K562 (cell line): Measurements from ENCODE around the gene LY6G5B. TPM values are rescaled to one million over a fixed set of nuclear protein-coding genes. Genes with fewer than 3 reads are reported as not detected.
A peak's percentile ranks its signal among the peaks of the same experiment; 100 is the strongest.

ENCODE experiments used
- CREB1 ChIP-seq, 2 experiments: sonication (generic) in 1 of 2; formaldehyde crosslinking in 1 of 2; IDR thresholded peaks; 2 replicates each; pipeline versions ENCODE4 v1.6.1 to v1.8.0; 2012 to 2022; ENCODE audit warnings: inconsistent platforms in 1 of 2, mild to moderate bottlenecking in 1 of 2, missing genetic modification reagents in 1 of 2, moderate library complexity in 1 of 2
- ETV5 ChIP-seq: sonication (generic); formaldehyde crosslinking; IDR thresholded peaks from 2 replicates; pipeline ENCODE4 v1.4.0; 2020; ENCODE audit warnings: low read depth, mild to moderate bottlenecking, missing genetic modification reagents
- HNRNPUL1 ChIP-seq: fragments of 200-400 bp; formaldehyde crosslinking; IDR thresholded peaks from 2 replicates; pipeline ENCODE4 v1.6.1; 2017; ENCODE audit warnings: low read length
- KAT8 ChIP-seq: fragments of 450-650 bp; IDR thresholded peaks from 2 replicates; pipeline ENCODE4 v1.6.1; 2016; ENCODE audit warnings: low read depth, mild to moderate bottlenecking
- NCOA2 ChIP-seq, 2 experiments: fragments of 450-650 bp; IDR thresholded peaks; 2 replicates each; pipeline ENCODE4 v1.6.1; 2018; ENCODE audit warnings: mild to moderate bottlenecking in 2 of 2, moderate library complexity in 1 of 2; ENCODE audit not compliant: partially characterized antibody in 2 of 2
- PHB2 ChIP-seq: fragments of 450-650 bp; IDR thresholded peaks from 2 replicates; pipeline ENCODE4 v1.6.1; 2017; ENCODE audit warnings: low read depth
- POLR2AphosphoS2 ChIP-seq: IDR thresholded peaks from 2 replicates; pipeline ENCODE4 v1.6.1; 2012; ENCODE audit warnings: low read length, improper control_type of control experiment
- POLR2H ChIP-seq: IDR thresholded peaks from 2 replicates; pipeline ENCODE4 v1.6.1; 2016; ENCODE audit warnings: missing genetic modification characterization, low read depth, mild to moderate bottlenecking, control low read depth, missing compliant biosample characterization, moderate library complexity
- PRPF4 ChIP-seq: fragments of 200-400 bp; formaldehyde crosslinking; IDR thresholded peaks from one replicate; pipeline ENCODE4 v1.6.1; 2017; ENCODE audit warnings: low read length, low read depth, mild to moderate bottlenecking; ENCODE audit not compliant: insufficient read depth, poor library complexity, severe bottlenecking
- PURB ChIP-seq: sonication (generic); formaldehyde crosslinking; IDR thresholded peaks from 2 replicates; pipeline ENCODE4 v1.9.0; 2021; ENCODE audit warnings: low read depth, mild to moderate bottlenecking, missing genetic modification reagents
- SMAD1 ChIP-seq: fragments of 150-350 bp; IDR thresholded peaks from 2 replicates; pipeline ENCODE4 v1.6.1; 2014; ENCODE audit warnings: low read length, low read depth; ENCODE audit not compliant: partially characterized antibody
- TCF7 ChIP-seq: sonication (generic); IDR thresholded peaks from 2 replicates; pipeline ENCODE4 v1.6.1; 2016; ENCODE audit warnings: antibody characterized with exemption, borderline replicate concordance
- ZBTB11 ChIP-seq, 3 experiments: fragments of 200-800 bp in 1 of 3; fragments of 250-450 bp in 1 of 3; fragments of 450-650 bp in 1 of 3; sonication (Bioruptor Pico) in 1 of 3; sonication (Bioruptor generic) in 1 of 3; formaldehyde crosslinking in 1 of 3; IDR thresholded peaks; 2 replicates each; pipeline versions ENCODE4 v1.6.1 to v1.8.0; 2016 to 2022; ENCODE audit warnings: mild to moderate bottlenecking in 2 of 3, missing genetic modification characterization in 2 of 3, missing compliant biosample characterization in 1 of 3, moderate library complexity in 1 of 3
- ZNF696 ChIP-seq: fragments of 250-450 bp; sonication (Bioruptor Pico); conservative IDR thresholded peaks from 2 replicates; pipeline ENCODE4 v1.4.0; 2020; ENCODE audit warnings: mild to moderate bottlenecking, moderate library complexity
- ZNF780A ChIP-seq: fragments of 250-450 bp; sonication (Bioruptor Pico); IDR thresholded peaks from 2 replicates; pipeline ENCODE4 v1.5.0; 2021; ENCODE audit warnings: mild to moderate bottlenecking
- polyA plus RNA-seq, 8 experiments: library from polyadenylated mRNA; depleted of rRNA in 4 of 8; stranded (reverse) in 5 of 8; unstranded in 3 of 8; fragments of >200 nt; fragmentation: Nextera tagmentation in 2 of 8; fragmentation: Illumina TruSeq in 1 of 8; extraction: Ambion mirVana in 2 of 8; extraction: Trizol in 1 of 8; gene quantifications; 2 replicates each; pipeline versions ENCODE4 v1.2.1 to v1.2.3, GENCODE V29; 2011 to 2014; ENCODE audit warnings: inconsistent platforms in 1 of 8, missing spikeins in 1 of 8
- total RNA-seq, 7 experiments: library from RNA; depleted of rRNA in 6 of 7; stranded (reverse); fragments of >200 nt in 6 of 7; fragmentation: Illumina TruSeq in 2 of 7; extraction: Trizol in 2 of 7; gene quantifications; 2 replicates each; pipeline versions ENCODE4 v1.2.1 to v1.2.3, GENCODE V29; 2011 to 2021; ENCODE audit warnings: low replicate concordance in 1 of 7
- TF ChIP-seq, protein P1 (sequence below): fragments of 200-800 bp; sonication (Bioruptor generic); IDR thresholded peaks from 2 replicates; pipeline ENCODE4 v1.6.1; 2017; ENCODE audit warnings: missing genetic modification characterization, missing compliant biosample characterization
- TF ChIP-seq, protein P2 (sequence below): sonication (generic); formaldehyde crosslinking; IDR thresholded peaks from 2 replicates; pipeline ENCODE4 v1.8.0; 2023; ENCODE audit warnings: mild to moderate bottlenecking, missing genetic modification reagents

The LY6G5B gene
- total and polyA plus RNA-seq, 9 of the 15 experiments (the other 6 are each of a cell fraction or from before 2014, with no cell fraction given), result 6.0 to 27.0 (median 7.5) TPM

- TF ChIP-seq ZBTB11 (CRISPR knock-in tag; IDR thresholded peaks at IDR 0.05) (peak in 1 of 3 experiments; percentile 79; a peak in 2 of 6 replicates), POLR2H (tag) (peak; percentile 96), CREB1 (IDR thresholded peaks at IDR 0.05) (peak; percentile 94), CREB1 (CRISPR knock-in tag; IDR thresholded peaks at IDR 0.05) (peak; percentile 94), PHB2 (no peak; the same call in 1 of the 2 replicates), TCF7 (peak; percentile 78), ZNF696 (CRISPR knock-in tag) (no peak), ETV5 (peak; percentile 81; the same call in 1 of the 2 replicates), PRPF4 (no peak), NCOA2 (IDR thresholded peaks at IDR 0.05; ENCODE audit: partially characterized antibody in 2 of 2) (no peak), HNRNPUL1 (no peak), SMAD1 (no peak), KAT8 (no peak), ZNF780A (CRISPR knock-in tag) (no peak), POLR2AphosphoS2 (peak; percentile 54; the same call in 1 of the 2 replicates), PURB (CRISPR knock-in tag) (no peak)
- TF ChIP-seq, protein P1, sequence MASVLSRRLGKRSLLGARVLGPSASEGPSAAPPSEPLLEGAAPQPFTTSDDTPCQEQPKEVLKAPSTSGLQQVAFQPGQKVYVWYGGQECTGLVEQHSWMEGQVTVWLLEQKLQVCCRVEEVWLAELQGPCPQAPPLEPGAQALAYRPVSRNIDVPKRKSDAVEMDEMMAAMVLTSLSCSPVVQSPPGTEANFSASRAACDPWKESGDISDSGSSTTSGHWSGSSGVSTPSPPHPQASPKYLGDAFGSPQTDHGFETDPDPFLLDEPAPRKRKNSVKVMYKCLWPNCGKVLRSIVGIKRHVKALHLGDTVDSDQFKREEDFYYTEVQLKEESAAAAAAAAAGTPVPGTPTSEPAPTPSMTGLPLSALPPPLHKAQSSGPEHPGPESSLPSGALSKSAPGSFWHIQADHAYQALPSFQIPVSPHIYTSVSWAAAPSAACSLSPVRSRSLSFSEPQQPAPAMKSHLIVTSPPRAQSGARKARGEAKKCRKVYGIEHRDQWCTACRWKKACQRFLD, result peak; percentile 89; the same call in 1 of the 2 replicates
- TF ChIP-seq, protein P2, sequence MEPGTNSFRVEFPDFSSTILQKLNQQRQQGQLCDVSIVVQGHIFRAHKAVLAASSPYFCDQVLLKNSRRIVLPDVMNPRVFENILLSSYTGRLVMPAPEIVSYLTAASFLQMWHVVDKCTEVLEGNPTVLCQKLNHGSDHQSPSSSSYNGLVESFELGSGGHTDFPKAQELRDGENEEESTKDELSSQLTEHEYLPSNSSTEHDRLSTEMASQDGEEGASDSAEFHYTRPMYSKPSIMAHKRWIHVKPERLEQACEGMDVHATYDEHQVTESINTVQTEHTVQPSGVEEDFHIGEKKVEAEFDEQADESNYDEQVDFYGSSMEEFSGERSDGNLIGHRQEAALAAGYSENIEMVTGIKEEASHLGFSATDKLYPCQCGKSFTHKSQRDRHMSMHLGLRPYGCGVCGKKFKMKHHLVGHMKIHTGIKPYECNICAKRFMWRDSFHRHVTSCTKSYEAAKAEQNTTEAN (CRISPR knock-in tag), result no peak; the same call in 1 of the 2 replicates
These were observed 33.3 kb downstream of the LY6G5B start, which contains the start of gene ABHD16A (continued) for GRCh38 chr6:31702819-31703716.
